Upper lobe of right lung (tissue), 1 donor: ENCODE measurements around the gene RPE65. TPM values are rescaled to one million over a fixed set of nuclear protein-coding genes. Genes with fewer than 3 reads are reported as not detected.
"Not testable (repeated sequence)": the region's sequence is repeated elsewhere in the genome, so short reads cannot be mapped to it uniquely, and the experiment has no call there.

Source experiments
- ATAC-seq: fragments of 200-7000 bp; cut with Tn5 transposase; one replicate; pipeline ENCODE4 v1.9.1; 2020; ENCODE audit warnings: mild to moderate bottlenecking, moderate library complexity
- DNase-seq: peaks from one replicate; pipeline ENCODE4 v3.0.0-alpha.2; 2020
- H3K27ac ChIP-seq: fragments of 200-600 bp; one replicate; pipeline ENCODE4 v1.8.0; 2022
- H3K27me3 ChIP-seq: fragments of 200-600 bp; one replicate; pipeline ENCODE4 v1.8.0; 2022; ENCODE audit warnings: mild to moderate bottlenecking
- H3K36me3 ChIP-seq: fragments of 200-600 bp; one replicate; pipeline ENCODE4 v1.8.0; 2022
- H3K4me1 ChIP-seq: fragments of 200-600 bp; one replicate; pipeline ENCODE4 v1.8.0; 2022
- H3K4me3 ChIP-seq: fragments of 200-600 bp; one replicate; pipeline ENCODE4 v1.8.0; 2022; ENCODE audit warnings: mild to moderate bottlenecking
- H3K9me3 ChIP-seq: fragments of 200-600 bp; one replicate; pipeline ENCODE4 v1.8.0; 2022
- CTCF ChIP-seq: fragments of 200-600 bp; IDR thresholded peaks from one replicate; pipeline ENCODE4 v1.8.0; 2022; ENCODE audit warnings: antibody characterized with exemption
- intact Hi-C: fragments of 100-400 bp; cut with DNase I; formaldehyde crosslinking; loops from one replicate; pipeline ENCODE4 v1.11.0; 2022
- total RNA-seq: library from RNA; stranded (reverse); fragmentation: NEBNext Ultra II Directional; extraction: Animal tissue kit (Norgen Biotek cat#: 25700); gene quantifications from one replicate; pipeline ENCODE4 v1.2.1, GENCODE V29; 2021
- donor health status: DM: no; HTN: yes; CAD: no; lungs with severe emphysema.

The RPE65 gene
- total RNA-seq, 1 donor from 2014 or later, result not detected

- H3K9me3 ChIP-seq, result no peaks in the 10 kb centered on the region
- ATAC-seq, result no peak
- H3K4me1 ChIP-seq, result no peaks in the 10 kb centered on the region
- H3K27ac ChIP-seq, result no peak overlapping the region
- intact Hi-C loops, result no loop called here
- no peaks in the 10 kb centered on the region for H3K27me3 ChIP-seq
- H3K4me3 ChIP-seq, result no peak overlapping the region
- no peak for DNase-seq
- TF ChIP-seq CTCF, result no peak
- no peaks in the 10 kb centered on the region for H3K36me3 ChIP-seq
Observed at GRCh38 chr1:68479501-68479900, 29.7 kb upstream of the RPE65 start.

- TF ChIP-seq CTCF, result no peak
- H3K27ac ChIP-seq, result no peak overlapping the region
- H3K4me1 ChIP-seq, result no peaks in the 10 kb centered on the region
- ATAC-seq (no peak), DNase-seq (no peak)
- no peaks in the 10 kb centered on the region for H3K9me3 ChIP-seq
- intact Hi-C loops, result no loop called here
- H3K36me3 ChIP-seq, result no peaks in the 10 kb centered on the region
- H3K27me3 ChIP-seq, result no peaks in the 10 kb centered on the region
- H3K4me3 ChIP-seq, result no peak overlapping the region
Observed at GRCh38 chr1:68478662-68479061, 28.9 kb upstream of the RPE65 start.

- intact Hi-C loops, DNase-seq, H3K4me3 ChIP-seq, ATAC-seq, H3K9me3 ChIP-seq, H3K27me3 ChIP-seq, H3K4me1 ChIP-seq, H3K36me3 ChIP-seq, H3K27ac ChIP-seq: not testable (repeated sequence)
Observed at GRCh38 chr1:68476626-68477025, 26.9 kb upstream of the RPE65 start.

- no peaks in the 10 kb centered on the region for H3K27me3 ChIP-seq
- H3K36me3 ChIP-seq, result no peaks in the 10 kb centered on the region
- H3K4me3 ChIP-seq, result no peak overlapping the region
- no peaks in the 10 kb centered on the region for H3K4me1 ChIP-seq
- no peak for ATAC-seq
- DNase-seq, result no peak
- intact Hi-C loops, result no loop called here
- H3K9me3 ChIP-seq, result no peaks in the 10 kb centered on the region
- TF ChIP-seq CTCF, result no peak
- H3K27ac ChIP-seq, result no peak overlapping the region
Observed at GRCh38 chr1:68473060-68473459, 23.3 kb upstream of the RPE65 start.

GRCh38 chr1:68470388-68470970, 20.7 kb upstream of the RPE65 start:
- Histone ChIP-seq H3K9me3 (no peaks in the 10 kb centered on the region), H3K4me3 (no peak overlapping the region), H3K27me3 (no peaks in the 10 kb centered on the region), H3K36me3 (no peaks in the 10 kb centered on the region), H3K27ac (no peak overlapping the region), H3K4me1 (no peaks in the 10 kb centered on the region)
- no peak for DNase-seq
- no peak for ATAC-seq
- intact Hi-C loops, result no loop called here
- peak; percentile 57 for TF ChIP-seq CTCF

- H3K27ac ChIP-seq, result no peak overlapping the region
- TF ChIP-seq CTCF, result no peak
- ATAC-seq (no peak), DNase-seq (no peak)
- H3K36me3 ChIP-seq, result no peaks in the 10 kb centered on the region
- H3K4me3 ChIP-seq, result no peak overlapping the region
- H3K9me3 ChIP-seq, result no peaks in the 10 kb centered on the region
- intact Hi-C loops, result no loop called here
- H3K4me1 ChIP-seq, result no peaks in the 10 kb centered on the region
- H3K27me3 ChIP-seq, result no peaks in the 10 kb centered on the region
Observed at GRCh38 chr1:68464891-68465290, 15.1 kb upstream of the RPE65 start.
